Common myeloid progenitor, CD34-positive (primary cell): ENCODE measurements around the gene ACP3.

Source experiments
- CTCF ChIA-PET: fragments of 350-600 bp; sonication (Branson Sonifier 250); formaldehyde crosslinking; loops from one replicate; lab custom pipeline; 2021; ENCODE audit warnings: antibody characterized with exemption; lab: Charles Lee
- POLR2A ChIA-PET: fragments of 350-600 bp; sonication (Branson Sonifier 250); formaldehyde crosslinking; loops from one replicate; lab custom pipeline; 2021; ENCODE audit warnings: antibody characterized with exemption; lab: Charles Lee
- DNase-seq, 3 donors: peaks; one replicate each; pipeline versions ENCODE4 v3.0.0 to v3.0.0-alpha.2; 2013
- H3K27ac ChIP-seq, 2 experiments: 1 replicate in 1 of 2; 2 replicates in 1 of 2; pipeline ENCODE4 v1.7.0; 2013; ENCODE audit warnings: inconsistent platforms in 2 of 2, low read length in 2 of 2, mild to moderate bottlenecking in 2 of 2, low read depth in 1 of 2, moderate library complexity in 1 of 2; ENCODE audit not compliant: severe bottlenecking in 2 of 2, insufficient read depth in 1 of 2, poor library complexity in 1 of 2
- H3K27me3 ChIP-seq, 5 experiments: replicated peaks in 2 of 5; 1 replicate in 3 of 5; 2 replicates in 2 of 5; pipeline versions ENCODE4 v1.6.1 to v1.7.0; 2013; ENCODE audit warnings: low read length in 4 of 5, mild to moderate bottlenecking in 2 of 5, moderate library complexity in 2 of 5, inconsistent platforms in 1 of 5; ENCODE audit not compliant: insufficient read depth in 5 of 5, control insufficient read depth in 4 of 5
- H3K36me3 ChIP-seq, 4 experiments: 1 replicate in 2 of 4; 2 replicates in 2 of 4; pipeline versions ENCODE4 v1.6.1 to v1.7.0; 2013; ENCODE audit warnings: low read length in 3 of 4, control low read depth in 1 of 4, mild to moderate bottlenecking in 1 of 4; ENCODE audit not compliant: control insufficient read depth in 4 of 4, insufficient read depth in 4 of 4
- H3K4me1 ChIP-seq, 4 experiments: 1 replicate in 3 of 4; 2 replicates in 1 of 4; pipeline versions ENCODE4 v1.6.1 to v1.7.1; 2013; ENCODE audit warnings: low read length in 3 of 4, mild to moderate bottlenecking in 3 of 4, control low read depth in 1 of 4, inconsistent platforms in 1 of 4, moderate library complexity in 1 of 4; ENCODE audit not compliant: control insufficient read depth in 4 of 4, insufficient read depth in 4 of 4; ENCODE audit errors: control extremely low read depth in 1 of 4
- H3K4me3 ChIP-seq, 7 experiments: 1 replicate in 4 of 7; 2 replicates in 3 of 7; pipeline versions ENCODE4 v1.5.1 to v1.7.0; 2013; ENCODE audit warnings: mild to moderate bottlenecking in 7 of 7, low read length in 6 of 7, moderate library complexity in 6 of 7, inconsistent platforms in 2 of 7, low read depth in 2 of 7, control low read depth in 1 of 7; ENCODE audit not compliant: insufficient read depth in 4 of 7, control insufficient read depth in 1 of 7; ENCODE audit errors: extremely low read depth in 1 of 7
- H3K9me3 ChIP-seq, 5 experiments: 1 replicate in 4 of 5; 2 replicates in 1 of 5; pipeline versions ENCODE4 v1.6.1 to v1.7.1; 2013; ENCODE audit warnings: low read length in 4 of 5, mild to moderate bottlenecking in 2 of 5, inconsistent platforms in 1 of 5, low read depth in 1 of 5, moderate library complexity in 1 of 5; ENCODE audit not compliant: control insufficient read depth in 4 of 5, insufficient read depth in 2 of 5; ENCODE audit errors: control extremely low read depth in 1 of 5
- WGBS: methylation state at CpG from one replicate; pipeline ENCODE4 v1.1.5; 2013; ENCODE audit not compliant: insufficient coverage; 5-methylcytosine and 5-hydroxymethylcytosine counted together

ACP3 gene

GRCh38 chr3:132283916-132284405 is 33.2 kb upstream of the ACP3 start:
- Histone ChIP-seq H3K4me1 (peaks cover 0 to 18% (median 4%) of the 10 kb centered on the region in 4 experiments), H3K27ac (no peak overlapping the region), H3K36me3 (no peaks in the 10 kb centered on the region), H3K27me3 (no peaks in the 10 kb centered on the region), H3K4me3 (no peak overlapping the region), H3K9me3 (peaks cover 0 to 5% (median 0%) of the 10 kb centered on the region in 5 experiments)
- no peak for DNase-seq
- ChIA-PET POLR2A (no interaction called here), CTCF (interaction anchor here (0.8 to 3.7 kb wide), 3 partner anchors 15 to 66 kb away, joined by 3 to 21 read pairs (median 3); no protein-coding TSS in a partner anchor)
- WGBS = 100% methylated on average over 5 of the region's 5 CpGs

DNA sequence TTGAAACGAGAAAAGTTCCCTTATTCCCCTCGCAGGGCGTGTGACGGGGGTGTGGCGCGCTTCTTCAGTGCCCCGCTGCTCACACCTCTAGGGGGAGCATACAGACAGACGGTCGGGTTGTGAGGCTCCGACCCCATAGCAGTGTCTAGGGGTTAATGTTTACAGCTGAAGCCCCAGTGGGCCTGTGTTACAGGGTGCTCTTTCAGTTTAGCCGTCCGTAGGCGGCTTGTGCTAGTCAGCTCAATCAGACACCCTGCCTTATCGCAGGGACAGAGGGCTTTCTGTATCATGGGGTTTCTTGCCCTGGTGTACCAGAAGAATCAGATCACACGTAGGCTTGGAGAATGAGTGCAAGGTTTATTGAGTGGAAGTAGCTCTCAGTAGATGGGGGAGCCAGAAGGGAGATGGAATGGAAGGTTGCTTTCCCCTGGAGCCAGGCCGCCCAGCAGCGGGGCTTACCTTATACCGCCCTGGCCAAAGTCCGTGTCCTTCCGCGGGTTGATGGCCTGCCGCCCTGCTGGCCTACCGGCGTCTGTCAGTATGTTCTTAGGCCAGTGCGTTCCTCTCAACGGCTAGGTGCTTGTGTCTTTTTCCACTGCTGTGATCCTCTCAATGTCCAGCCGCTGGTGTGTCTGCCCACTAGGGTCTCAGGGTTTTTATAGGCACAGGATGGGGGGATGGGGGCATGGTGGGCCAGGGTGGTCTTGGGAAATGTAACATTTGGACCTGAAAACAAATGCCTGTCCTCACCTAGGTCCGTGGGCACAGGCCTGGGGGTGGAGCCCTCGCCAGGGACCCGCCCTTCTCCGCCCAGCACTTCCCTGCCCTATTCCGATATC is 32.2 kb upstream of the ACP3 start:
- CTCF ChIA-PET = interaction anchor here (3.7 kb wide), 1 partner anchor 16 kb away, joined by 21 read pairs; no protein-coding TSS in a partner anchor
- WGBS = 96% methylated on average over 27 of the region's 32 CpGs

DNA sequence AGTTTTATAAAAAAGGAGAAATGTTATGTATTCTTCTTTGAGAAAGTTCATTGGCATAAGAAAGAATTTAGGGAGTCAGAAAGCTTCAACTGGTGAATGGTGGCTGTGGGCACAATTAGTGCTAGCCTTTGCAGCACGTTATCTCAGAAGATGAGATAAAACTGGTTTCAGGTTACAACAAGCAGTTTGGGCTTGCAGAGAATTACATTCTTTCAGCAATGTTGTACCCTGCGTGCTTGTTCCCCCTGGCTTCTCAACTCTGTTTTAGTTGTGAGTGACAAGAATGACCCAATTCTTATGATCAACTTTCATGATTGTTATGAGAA is 31.6 kb upstream of the ACP3 start:
- Histone ChIP-seq H3K4me1 (peaks cover 0 to 21% (median 6%) of the 10 kb centered on the region in 4 experiments), H3K27ac (no peak overlapping the region), H3K27me3 (no peaks in the 10 kb centered on the region), H3K4me3 (no peak overlapping the region), H3K9me3 (peaks cover 0 to 5% (median 0%) of the 10 kb centered on the region in 5 experiments), H3K36me3 (no peaks in the 10 kb centered on the region)
- CTCF ChIA-PET = no interaction called here
- WGBS = 100% methylated on average over 2 of the region's 2 CpGs
- POLR2A ChIA-PET = no interaction called here
- DNase-seq = no peak

More for the DNA sequence above, 32.2 kb upstream of the ACP3 start:
- POLR2A ChIA-PET = no interaction called here
- H3K9me3 ChIP-seq = peaks cover 0 to 5% (median 0%) of the 10 kb centered on the region in 5 experiments
- H3K27ac ChIP-seq = no peak overlapping the region
- no peaks in the 10 kb centered on the region for H3K36me3 ChIP-seq
- no peaks in the 10 kb centered on the region for H3K27me3 ChIP-seq
- H3K4me3 ChIP-seq = no peak overlapping the region
- no peak for DNase-seq
- peaks cover 0 to 18% (median 4%) of the 10 kb centered on the region in 4 experiments for H3K4me1 ChIP-seq

DNA sequence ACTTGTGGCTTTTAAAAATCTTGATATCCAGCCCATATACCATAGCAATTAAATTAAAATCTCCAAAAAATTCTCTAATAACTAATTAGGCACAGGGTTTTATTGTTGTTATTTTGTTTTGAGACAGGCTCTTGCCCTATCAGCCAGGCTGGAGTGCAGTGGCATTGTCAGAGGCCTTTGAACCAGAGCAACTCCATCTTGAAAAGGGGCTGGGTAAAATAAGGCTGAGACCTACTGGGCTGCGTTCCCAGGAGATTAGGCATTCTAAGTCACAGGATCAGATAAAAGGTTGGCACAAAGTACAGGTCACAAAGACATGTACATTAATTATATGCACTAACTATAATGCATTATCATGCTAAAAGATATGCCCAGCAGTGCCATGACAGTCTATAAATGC is 31.2 kb upstream of the ACP3 start:
- Histone ChIP-seq H3K4me3 (no peak overlapping the region), H3K27me3 (no peaks in the 10 kb centered on the region), H3K4me1 (peaks cover 0 to 25% (median 9%) of the 10 kb centered on the region in 4 experiments), H3K27ac (no peak overlapping the region), H3K36me3 (no peaks in the 10 kb centered on the region), H3K9me3 (peaks cover 0 to 5% (median 0%) of the 10 kb centered on the region in 5 experiments)
- ChIA-PET POLR2A (no interaction called here), CTCF (interaction anchor here (1.5 kb wide), 1 partner anchor 17 kb away, joined by 4 read pairs; no protein-coding TSS in a partner anchor)
- WGBS = no CpG with 5 or more reads among the region's 1 CpG
- DNase-seq = no peak

- peaks cover 1 to 26% (median 8%) of the 10 kb centered on the region in 4 experiments for H3K4me1 ChIP-seq
- H3K4me3 ChIP-seq = no peak overlapping the region
- ChIA-PET POLR2A (no interaction called here), CTCF (no interaction called here)
- H3K27me3 ChIP-seq = no peaks in the 10 kb centered on the region
- WGBS = 100% methylated on average over 1 of the region's 2 CpGs
- DNase-seq = no peak
- H3K27ac ChIP-seq = no peak overlapping the region
- peaks cover 0 to 5% (median 0%) of the 10 kb centered on the region in 5 experiments for H3K9me3 ChIP-seq
- no peaks in the 10 kb centered on the region for H3K36me3 ChIP-seq
These were observed 28.9 kb upstream of the ACP3 start for GRCh38 chr3:132288357-132288756.

DNA sequence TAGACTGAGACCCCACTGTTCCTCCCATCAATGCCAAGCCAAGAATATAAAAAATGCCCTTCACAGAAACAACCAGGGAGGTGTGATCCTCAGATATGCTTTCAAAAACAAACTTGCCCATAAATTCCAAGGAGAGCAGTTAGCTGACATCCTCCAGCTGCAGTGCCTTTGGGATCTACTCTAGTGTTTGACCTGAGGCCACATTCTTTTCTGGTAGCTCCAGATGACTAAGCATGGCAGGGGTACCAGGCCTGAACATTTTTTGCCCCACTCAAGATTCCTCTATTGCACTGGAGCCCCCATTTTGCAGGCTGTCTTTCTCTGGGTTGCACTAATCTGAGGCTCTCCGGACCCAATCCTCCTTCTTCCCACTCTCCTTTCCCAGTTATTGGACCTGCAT is 27.9 kb upstream of the ACP3 start:
- ChIA-PET CTCF (no interaction called here), POLR2A (no interaction called here)
- WGBS = 100% methylated on average over 1 of the region's 1 CpG
- H3K27me3 ChIP-seq = no peaks in the 10 kb centered on the region
- no peaks in the 10 kb centered on the region for H3K36me3 ChIP-seq
- H3K9me3 ChIP-seq = peaks cover 0 to 5% (median 0%) of the 10 kb centered on the region in 5 experiments
- no peak for DNase-seq
- no peak overlapping the region for H3K4me3 ChIP-seq
- H3K27ac ChIP-seq = no peak overlapping the region
- H3K4me1 ChIP-seq = peaks cover 2 to 18% (median 5%) of the 10 kb centered on the region in 4 experiments

DNA sequence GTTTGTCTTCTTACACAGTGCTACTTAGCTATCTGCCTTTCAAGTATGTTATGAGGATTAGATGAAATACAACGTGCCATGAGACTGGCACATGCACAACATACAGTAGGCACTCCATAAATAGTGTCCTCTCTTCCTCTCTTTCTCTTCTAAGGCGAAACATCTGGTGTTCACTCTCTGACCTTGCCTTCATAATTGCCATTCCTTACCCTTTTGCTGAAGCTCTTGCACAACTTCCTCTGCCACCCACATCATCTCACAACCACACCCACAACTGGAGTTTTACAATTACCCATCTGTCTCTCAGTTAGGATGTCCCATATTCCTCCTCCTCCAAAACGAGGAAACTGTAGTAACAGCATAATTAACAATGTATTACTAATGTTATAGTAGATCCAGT is 26.4 kb upstream of the ACP3 start:
- Histone ChIP-seq H3K4me1 (peaks cover 2 to 16% (median 5%) of the 10 kb centered on the region in 4 experiments), H3K9me3 (peaks cover 0 to 6% (median 0%) of the 10 kb centered on the region in 5 experiments), H3K27me3 (no peaks in the 10 kb centered on the region), H3K4me3 (no peak overlapping the region), H3K27ac (no peak overlapping the region), H3K36me3 (no peaks in the 10 kb centered on the region)
- ChIA-PET CTCF (interaction anchor here (0.6 to 0.8 kb wide), 2 partner anchors 27 to 63 kb away, joined by 3 read pairs; no protein-coding TSS in a partner anchor), POLR2A (no interaction called here)
- peak in 2 of 3 donors; percentile 34 to 40 for DNase-seq
- WGBS = 89% methylated on average over 1 of the region's 3 CpGs
